Central memory CD8-positive, alpha-beta T cell (primary cell): Measurements from ENCODE around the gene GUCY1A1.

ENCODE experiments used
- ATAC-seq: fragments of 150-1000 bp; cut with Tn5 transposase; replicated peaks from 2 replicates; pipeline ENCODE4 v1.10.0; 2022; ENCODE audit warnings: mild to moderate bottlenecking, moderate FRiP score, moderate number of reproducible peaks; ENCODE audit not compliant: poor library complexity, severe bottlenecking; ENCODE audit errors: extremely low read depth
- DNase-seq, 2 donors: peaks; one replicate each; pipeline ENCODE4 v3.0.0; 2021; ENCODE audit warnings: low spot score in 2 of 2
- H3K27ac Mint-ChIP-seq: one replicate; pipeline ENCODE4 v1.8.0; 2022; ENCODE audit warnings: low read depth, mild to moderate bottlenecking, moderate library complexity, mixed read lengths
- H3K27me3 Mint-ChIP-seq: one replicate; pipeline ENCODE4 v1.8.0; 2022; ENCODE audit warnings: mixed read lengths
- H3K36me3 Mint-ChIP-seq: one replicate; pipeline ENCODE4 v1.8.0; 2022; ENCODE audit warnings: mild to moderate bottlenecking, moderate library complexity, mixed read lengths; ENCODE audit not compliant: insufficient read depth
- H3K4me1 Mint-ChIP-seq: one replicate; pipeline ENCODE4 v1.8.0; 2022; ENCODE audit warnings: mixed read lengths
- H3K4me3 Mint-ChIP-seq: one replicate; pipeline ENCODE4 v1.8.0; 2022; ENCODE audit warnings: mild to moderate bottlenecking, moderate library complexity, mixed read lengths
- H3K9me3 Mint-ChIP-seq: one replicate; pipeline ENCODE4 v1.8.0; 2022; ENCODE audit warnings: mixed read lengths

The GUCY1A1 gene

GRCh38 chr4:155762334-155762733, 95.7 kb downstream of the GUCY1A1 start:
- H3K27me3 Mint-ChIP-seq, result peaks cover 23% of the 10 kb centered on the region
- no peaks in the 10 kb centered on the region for H3K4me1 Mint-ChIP-seq
- H3K27ac Mint-ChIP-seq, result no peak overlapping the region

DNA sequence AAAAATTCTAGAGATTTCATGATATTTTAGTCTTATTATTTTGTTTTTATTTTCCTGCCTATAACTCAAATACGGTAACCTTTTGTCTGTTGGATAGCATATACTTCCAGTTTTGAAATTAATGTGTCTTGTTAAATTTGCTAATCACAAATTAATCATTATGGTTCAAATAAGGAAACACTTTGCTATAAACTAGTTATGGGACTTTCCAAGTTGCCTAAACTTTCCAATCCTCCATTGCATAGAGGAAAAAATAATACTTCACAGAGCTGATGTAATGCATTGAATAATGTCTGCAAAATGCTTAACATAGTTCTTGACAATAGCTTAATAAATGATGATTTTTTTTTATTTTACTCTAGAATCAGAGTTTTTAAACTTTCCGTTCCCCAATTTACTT, 96.9 kb downstream of the GUCY1A1 start:
- Mint-ChIP-seq H3K36me3 (no peaks in the 10 kb centered on the region), H3K9me3 (no peaks in the 10 kb centered on the region), H3K27me3 (peaks cover 13% of the 10 kb centered on the region), H3K4me1 (no peaks in the 10 kb centered on the region), H3K4me3 (no peak overlapping the region), H3K27ac (no peak overlapping the region)
- ATAC-seq (no peak), DNase-seq (no peak)

More at GRCh38 chr4:155762334-155762733, 95.7 kb downstream of the GUCY1A1 start:
- Mint-ChIP-seq H3K36me3 (no peaks in the 10 kb centered on the region), H3K4me3 (no peak overlapping the region), H3K9me3 (peaks cover 5% of the 10 kb centered on the region)
- no peak for DNase-seq
- no peak for ATAC-seq

GRCh38 chr4:155765149-155765548, 98.5 kb downstream of the GUCY1A1 start:
- DNase-seq, result no peak
- ATAC-seq, result no peak
- Mint-ChIP-seq H3K27me3 (peaks cover 8% of the 10 kb centered on the region), H3K4me1 (no peaks in the 10 kb centered on the region), H3K4me3 (no peak overlapping the region), H3K36me3 (no peaks in the 10 kb centered on the region), H3K27ac (no peak overlapping the region), H3K9me3 (no peaks in the 10 kb centered on the region)

- H3K9me3 Mint-ChIP-seq, result no peaks in the 10 kb centered on the region
- no peaks in the 10 kb centered on the region for H3K36me3 Mint-ChIP-seq
- H3K27ac Mint-ChIP-seq, result no peak overlapping the region
- H3K4me1 Mint-ChIP-seq, result no peaks in the 10 kb centered on the region
- no peak overlapping the region for H3K4me3 Mint-ChIP-seq
- ATAC-seq (no peak), DNase-seq (no peak)
- no peaks in the 10 kb centered on the region for H3K27me3 Mint-ChIP-seq
Measured at GRCh38 chr4:155766622-155767021, 100.0 kb downstream of the GUCY1A1 start.

GRCh38 chr4:155768370-155768769, 101.7 kb downstream of the GUCY1A1 start:
- ATAC-seq (no peak), DNase-seq (no peak)
- H3K27me3 Mint-ChIP-seq, result no peaks in the 10 kb centered on the region
- H3K9me3 Mint-ChIP-seq, result no peaks in the 10 kb centered on the region
- no peak overlapping the region for H3K4me3 Mint-ChIP-seq
- no peak overlapping the region for H3K27ac Mint-ChIP-seq
- no peaks in the 10 kb centered on the region for H3K4me1 Mint-ChIP-seq
- no peaks in the 10 kb centered on the region for H3K36me3 Mint-ChIP-seq

GRCh38 chr4:155769090-155769489, 102.4 kb downstream of the GUCY1A1 start:
- H3K4me1 Mint-ChIP-seq, result no peaks in the 10 kb centered on the region
- H3K27ac Mint-ChIP-seq, result no peak overlapping the region
- H3K9me3 Mint-ChIP-seq, result peaks cover 3% of the 10 kb centered on the region
- no peak for DNase-seq
- no peaks in the 10 kb centered on the region for H3K27me3 Mint-ChIP-seq
- no peaks in the 10 kb centered on the region for H3K36me3 Mint-ChIP-seq
- ATAC-seq, result no peak
- H3K4me3 Mint-ChIP-seq, result no peak overlapping the region

GRCh38 chr4:155772459-155773195, 106.0 kb downstream of the GUCY1A1 start:
- Mint-ChIP-seq H3K27ac (no peak overlapping the region), H3K4me1 (no peaks in the 10 kb centered on the region), H3K36me3 (no peaks in the 10 kb centered on the region), H3K27me3 (no peaks in the 10 kb centered on the region), H3K4me3 (no peak overlapping the region), H3K9me3 (peaks cover 5% of the 10 kb centered on the region)
- ATAC-seq (no peak), DNase-seq (no peak)

DNA sequence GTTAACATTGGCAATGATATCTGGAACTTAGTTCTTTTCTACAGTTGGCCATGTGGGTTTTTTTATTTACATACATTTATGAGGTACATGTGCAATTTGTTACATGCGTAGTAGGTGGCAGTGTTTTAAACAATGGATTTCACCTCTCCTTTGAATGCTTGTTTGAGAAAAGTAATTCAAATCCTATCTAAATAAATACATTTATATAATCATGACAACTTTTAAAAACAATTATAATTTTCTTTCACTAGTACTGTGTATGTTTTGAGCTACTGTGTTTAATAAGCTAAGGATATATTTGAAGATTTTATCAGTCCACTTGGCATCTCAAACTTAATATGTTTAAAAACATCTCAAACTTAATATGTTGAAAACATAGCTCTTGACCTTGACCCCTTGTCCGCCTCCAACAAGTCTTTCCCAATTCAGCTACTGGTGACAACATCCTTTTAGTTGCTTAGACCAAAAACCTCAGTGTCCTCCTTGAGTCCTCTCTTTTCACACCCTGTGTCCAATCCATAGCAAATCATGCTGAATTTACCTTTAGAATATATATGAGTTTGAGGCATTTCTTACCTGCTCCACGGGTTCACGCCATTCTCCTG, 106.7 kb downstream of the GUCY1A1 start:
- Mint-ChIP-seq H3K36me3 (no peaks in the 10 kb centered on the region), H3K27ac (no peak overlapping the region), H3K4me3 (no peak overlapping the region), H3K4me1 (no peaks in the 10 kb centered on the region), H3K9me3 (peaks cover 5% of the 10 kb centered on the region), H3K27me3 (no peaks in the 10 kb centered on the region)
- DNase-seq (no peak), ATAC-seq (no peak)

DNA sequence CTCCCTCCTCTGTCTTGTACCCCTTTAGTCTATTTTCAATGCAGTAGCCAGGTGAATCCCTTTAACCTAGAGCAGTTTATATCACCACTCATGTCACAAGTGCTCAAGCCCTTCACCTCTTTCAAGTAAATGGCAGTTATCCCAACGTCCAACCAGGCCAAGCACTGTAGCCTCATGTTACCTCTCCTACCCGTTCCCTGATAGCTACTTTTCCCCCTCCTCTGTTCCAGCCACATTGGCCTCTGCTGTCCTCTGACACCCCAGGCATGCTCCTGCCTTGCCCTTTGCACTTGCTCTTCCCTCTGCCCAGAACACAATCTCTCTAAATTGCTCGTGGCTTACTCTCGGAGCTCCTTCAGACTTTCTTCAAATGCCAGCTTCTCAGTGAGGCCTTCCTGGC, 107.4 kb downstream of the GUCY1A1 start:
- H3K27me3 Mint-ChIP-seq, result no peaks in the 10 kb centered on the region
- no peaks in the 10 kb centered on the region for H3K36me3 Mint-ChIP-seq
- H3K4me1 Mint-ChIP-seq, result no peaks in the 10 kb centered on the region
- peaks cover 5% of the 10 kb centered on the region for H3K9me3 Mint-ChIP-seq
- no peak overlapping the region for H3K4me3 Mint-ChIP-seq
- no peak overlapping the region for H3K27ac Mint-ChIP-seq
- DNase-seq (no peak), ATAC-seq (no peak)

- no peak for ATAC-seq
- Mint-ChIP-seq H3K4me1 (no peaks in the 10 kb centered on the region), H3K4me3 (no peak overlapping the region), H3K27ac (no peak overlapping the region), H3K27me3 (no peaks in the 10 kb centered on the region), H3K36me3 (no peaks in the 10 kb centered on the region), H3K9me3 (peaks cover 5% of the 10 kb centered on the region)
- DNase-seq, result no peak
Measured at GRCh38 chr4:155777971-155778735, 111.5 kb downstream of the GUCY1A1 start.

GRCh38 chr4:155780775-155781174, 114.1 kb downstream of the GUCY1A1 start:
- H3K4me3 Mint-ChIP-seq, result no peak overlapping the region
- H3K36me3 Mint-ChIP-seq, result no peaks in the 10 kb centered on the region
- H3K9me3 Mint-ChIP-seq, result no peaks in the 10 kb centered on the region
- DNase-seq (no peak), ATAC-seq (no peak)
- H3K4me1 Mint-ChIP-seq, result no peaks in the 10 kb centered on the region
- no peak overlapping the region for H3K27ac Mint-ChIP-seq
- no peaks in the 10 kb centered on the region for H3K27me3 Mint-ChIP-seq

DNA sequence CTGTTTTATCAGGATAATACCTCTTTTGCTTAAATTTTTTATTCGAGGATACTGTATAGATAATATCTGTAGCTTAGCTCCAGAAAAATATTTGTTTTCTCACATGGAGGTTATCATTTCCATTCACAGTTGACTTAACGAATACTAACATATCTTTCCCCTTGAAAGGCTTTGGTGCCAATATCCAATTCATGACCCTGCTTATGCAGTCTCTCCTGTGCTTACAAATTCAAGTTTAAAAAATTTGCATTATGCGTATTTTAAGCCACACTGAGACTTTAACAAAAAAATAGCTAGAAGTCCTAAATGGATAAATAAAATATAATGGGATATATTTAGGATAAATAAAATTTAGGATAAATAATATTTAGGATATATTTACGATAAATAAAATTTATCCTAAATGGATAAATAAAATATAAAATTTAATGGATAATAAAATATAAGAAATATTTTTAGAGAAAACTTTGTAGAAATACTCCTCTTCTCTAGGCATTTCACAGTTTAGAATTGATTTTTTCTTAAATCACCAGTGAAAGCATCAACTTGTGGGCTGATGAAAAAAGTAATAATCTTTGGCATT, 114.7 kb downstream of the GUCY1A1 start:
- no peaks in the 10 kb centered on the region for H3K9me3 Mint-ChIP-seq
- H3K27ac Mint-ChIP-seq, result no peak overlapping the region
- ATAC-seq, result no peak
- H3K27me3 Mint-ChIP-seq, result no peaks in the 10 kb centered on the region
- DNase-seq, result no peak
- no peak overlapping the region for H3K4me3 Mint-ChIP-seq
- no peaks in the 10 kb centered on the region for H3K36me3 Mint-ChIP-seq
- H3K4me1 Mint-ChIP-seq, result no peaks in the 10 kb centered on the region
